Measurements from ENCODE around the gene OGFOD3.

OGFOD3 gene

GRCh38 chr17:82344175-82344907 lies 74.0 kb downstream of the OGFOD3 start:
- no peaks in the 10 kb centered on the region for H3K27me3 ChIP-seq (ENCODE audit: control insufficient read depth, insufficient read depth, low read length)
- no peaks in the 10 kb centered on the region for H3K9me3 ChIP-seq (ENCODE audit: control insufficient read depth, low read length)
- no peak overlapping the region for H2AFZ ChIP-seq
- no peak overlapping the region for H3K9ac ChIP-seq
- H3K27ac ChIP-seq, result no peak overlapping the region
- no peaks in the 10 kb centered on the region for H3K4me1 ChIP-seq
- no peak overlapping the region for H3K4me3 ChIP-seq (ENCODE audit: low read depth, low read length)
- TF ChIP-seq, protein P1, sequence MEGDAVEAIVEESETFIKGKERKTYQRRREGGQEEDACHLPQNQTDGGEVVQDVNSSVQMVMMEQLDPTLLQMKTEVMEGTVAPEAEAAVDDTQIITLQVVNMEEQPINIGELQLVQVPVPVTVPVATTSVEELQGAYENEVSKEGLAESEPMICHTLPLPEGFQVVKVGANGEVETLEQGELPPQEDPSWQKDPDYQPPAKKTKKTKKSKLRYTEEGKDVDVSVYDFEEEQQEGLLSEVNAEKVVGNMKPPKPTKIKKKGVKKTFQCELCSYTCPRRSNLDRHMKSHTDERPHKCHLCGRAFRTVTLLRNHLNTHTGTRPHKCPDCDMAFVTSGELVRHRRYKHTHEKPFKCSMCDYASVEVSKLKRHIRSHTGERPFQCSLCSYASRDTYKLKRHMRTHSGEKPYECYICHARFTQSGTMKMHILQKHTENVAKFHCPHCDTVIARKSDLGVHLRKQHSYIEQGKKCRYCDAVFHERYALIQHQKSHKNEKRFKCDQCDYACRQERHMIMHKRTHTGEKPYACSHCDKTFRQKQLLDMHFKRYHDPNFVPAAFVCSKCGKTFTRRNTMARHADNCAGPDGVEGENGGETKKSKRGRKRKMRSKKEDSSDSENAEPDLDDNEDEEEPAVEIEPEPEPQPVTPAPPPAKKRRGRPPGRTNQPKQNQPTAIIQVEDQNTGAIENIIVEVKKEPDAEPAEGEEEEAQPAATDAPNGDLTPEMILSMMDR (IDR thresholded peaks at IDR 0.05), result no peak
- H3K36me3 ChIP-seq (ENCODE audit: control insufficient read depth, insufficient read depth, low read length), result no peaks in the 10 kb centered on the region
- H3K4me2 ChIP-seq (ENCODE audit: low read length), result no peak overlapping the region
- no peaks in the 10 kb centered on the region for H3K79me2 ChIP-seq

- Histone ChIP-seq H3K4me3 (ENCODE audit: low read depth, low read length) (no peak overlapping the region), H3K4me1 (no peaks in the 10 kb centered on the region)
Observed at GRCh38 chr17:82343560-82343959, 74.8 kb downstream of the OGFOD3 start.

GRCh38 chr17:82342361-82343079 lies 75.9 kb downstream of the OGFOD3 start:
- no peak overlapping the region for H3K9ac ChIP-seq
- no peaks in the 10 kb centered on the region for H3K27me3 ChIP-seq (ENCODE audit: control insufficient read depth, insufficient read depth, low read length)
- H3K36me3 ChIP-seq (ENCODE audit: control insufficient read depth, insufficient read depth, low read length), result no peaks in the 10 kb centered on the region
- H2AFZ ChIP-seq, result no peak overlapping the region
- no peak overlapping the region for H3K4me2 ChIP-seq (ENCODE audit: low read length)
- H3K79me2 ChIP-seq, result no peaks in the 10 kb centered on the region
- H3K9me3 ChIP-seq (ENCODE audit: control insufficient read depth, low read length), result no peaks in the 10 kb centered on the region
- TF ChIP-seq, protein P1 (IDR thresholded peaks at IDR 0.05), result no peak
- no peak overlapping the region for H3K4me3 ChIP-seq (ENCODE audit: low read depth, low read length)
- no peak overlapping the region for H3K27ac ChIP-seq
- H3K4me1 ChIP-seq, result no peaks in the 10 kb centered on the region

More at GRCh38 chr17:82343560-82343959, 74.8 kb downstream of the OGFOD3 start:
- no peaks in the 10 kb centered on the region for H3K79me2 ChIP-seq
- no peak overlapping the region for H3K4me2 ChIP-seq (ENCODE audit: low read length)
- H2AFZ ChIP-seq, result no peak overlapping the region
- no peaks in the 10 kb centered on the region for H3K9me3 ChIP-seq (ENCODE audit: control insufficient read depth, low read length)
- H3K36me3 ChIP-seq (ENCODE audit: control insufficient read depth, insufficient read depth, low read length), result no peaks in the 10 kb centered on the region
- TF ChIP-seq, protein P1 (IDR thresholded peaks at IDR 0.05), result no peak
- H3K9ac ChIP-seq, result no peak overlapping the region
- H3K27me3 ChIP-seq (ENCODE audit: control insufficient read depth, insufficient read depth, low read length), result no peaks in the 10 kb centered on the region
- no peak overlapping the region for H3K27ac ChIP-seq

DNA sequence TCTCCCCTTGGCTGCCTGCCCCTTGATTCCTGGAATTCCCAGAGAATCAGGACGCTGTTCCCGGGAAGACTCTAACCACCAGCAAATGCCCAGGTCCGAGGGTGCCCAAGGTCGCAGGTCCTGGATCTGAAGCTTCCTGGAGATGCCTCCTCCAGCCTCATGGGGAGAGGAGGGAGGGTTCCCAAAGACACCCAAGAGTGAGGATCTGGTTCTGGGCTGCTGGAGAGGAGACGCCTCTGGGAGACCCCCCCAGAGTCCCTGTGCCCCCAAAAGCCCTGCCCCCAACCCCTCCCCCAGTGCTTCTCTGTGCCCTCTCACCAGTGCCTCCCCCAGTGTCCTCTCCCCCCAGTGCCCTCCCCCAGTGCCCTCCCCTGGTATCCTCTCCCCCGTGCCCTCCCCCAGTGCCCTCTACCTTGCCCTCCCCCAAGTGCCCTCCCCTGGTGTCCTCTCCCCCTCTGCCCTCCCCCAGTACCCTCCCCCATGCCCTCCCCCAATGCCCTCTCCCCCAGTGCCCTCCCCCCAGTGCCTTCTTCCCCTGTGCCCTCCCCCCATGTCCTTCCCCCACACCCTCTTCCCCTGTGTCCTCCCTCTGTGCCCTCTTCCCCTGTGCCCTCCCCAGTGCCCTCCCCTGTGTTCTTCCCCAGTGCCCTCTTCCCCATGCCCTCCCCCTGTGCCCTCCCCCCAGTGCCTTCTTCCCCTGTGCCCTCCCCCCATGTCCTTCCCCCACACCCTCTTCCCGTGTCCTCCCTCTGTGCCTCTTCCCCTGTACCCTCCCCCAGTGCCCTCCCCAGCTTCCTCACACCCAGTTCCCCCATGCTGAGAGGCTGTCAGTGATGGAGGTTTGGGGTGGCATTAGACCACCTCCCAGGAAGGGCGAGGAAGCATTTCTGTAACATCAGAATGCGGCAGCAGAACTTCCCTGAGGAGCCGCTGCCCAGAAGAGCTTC lies 78.5 kb downstream of the OGFOD3 start:
- H3K27me3 ChIP-seq (ENCODE audit: control insufficient read depth, insufficient read depth, low read length), result no peaks in the 10 kb centered on the region
- no peaks in the 10 kb centered on the region for H3K4me1 ChIP-seq
- H3K9ac ChIP-seq, result no peak overlapping the region
- peak overlapping the region; percentile 35 for H3K4me2 ChIP-seq (ENCODE audit: low read length)
- TF ChIP-seq, protein P1 (IDR thresholded peaks at IDR 0.05), result no peak
- H3K79me2 ChIP-seq, result no peaks in the 10 kb centered on the region
- H3K4me3 ChIP-seq (ENCODE audit: low read depth, low read length), result no peak overlapping the region
- H3K9me3 ChIP-seq (ENCODE audit: control insufficient read depth, low read length), result no peaks in the 10 kb centered on the region
- H2AFZ ChIP-seq, result peak overlapping the region; percentile 7
- no peaks in the 10 kb centered on the region for H3K36me3 ChIP-seq (ENCODE audit: control insufficient read depth, insufficient read depth, low read length)
- no peak overlapping the region for H3K27ac ChIP-seq

Measured in parathyroid adenoma (tissue), 2 donors.